COLO829 (cell line): ENCODE data around the gene OR6S1.
"Not testable (repeated sequence)": the region's sequence is repeated elsewhere in the genome, so short reads cannot be mapped to it uniquely, and the experiment has no call there.

Experiments
- DNase-seq: peaks from one replicate; pipeline ENCODE4 v3.0.0; 2012; ENCODE audit warnings: low spot score

Gene OR6S1

DNA sequence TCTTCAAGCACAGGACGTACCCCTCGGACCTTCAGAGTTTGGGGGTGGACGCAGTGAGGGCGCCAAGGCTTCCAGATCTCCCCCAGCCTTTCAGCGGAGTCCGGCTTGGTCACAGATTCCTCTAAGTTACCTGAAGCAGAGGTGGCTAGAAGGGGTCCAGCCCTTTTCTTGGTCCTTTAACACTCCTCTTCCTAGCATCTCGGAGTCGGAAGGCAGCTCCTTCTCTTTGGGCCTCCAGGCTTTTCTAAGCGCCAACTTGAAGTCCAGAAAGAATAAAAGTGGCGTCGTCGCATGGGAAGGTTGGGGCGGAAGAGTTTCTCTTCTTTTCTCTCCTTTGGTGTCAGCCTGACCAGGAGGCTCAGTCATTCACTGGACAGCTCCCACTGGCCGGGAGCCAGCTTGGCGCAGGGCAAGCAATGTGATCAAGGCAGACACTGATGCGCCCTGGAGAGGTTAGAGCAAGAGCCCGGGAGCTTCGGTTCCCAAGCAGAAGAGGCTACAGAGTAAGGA lies 9.6 kb downstream of the OR6S1 start:
- DNase-seq, result peak; percentile 82

DNA sequence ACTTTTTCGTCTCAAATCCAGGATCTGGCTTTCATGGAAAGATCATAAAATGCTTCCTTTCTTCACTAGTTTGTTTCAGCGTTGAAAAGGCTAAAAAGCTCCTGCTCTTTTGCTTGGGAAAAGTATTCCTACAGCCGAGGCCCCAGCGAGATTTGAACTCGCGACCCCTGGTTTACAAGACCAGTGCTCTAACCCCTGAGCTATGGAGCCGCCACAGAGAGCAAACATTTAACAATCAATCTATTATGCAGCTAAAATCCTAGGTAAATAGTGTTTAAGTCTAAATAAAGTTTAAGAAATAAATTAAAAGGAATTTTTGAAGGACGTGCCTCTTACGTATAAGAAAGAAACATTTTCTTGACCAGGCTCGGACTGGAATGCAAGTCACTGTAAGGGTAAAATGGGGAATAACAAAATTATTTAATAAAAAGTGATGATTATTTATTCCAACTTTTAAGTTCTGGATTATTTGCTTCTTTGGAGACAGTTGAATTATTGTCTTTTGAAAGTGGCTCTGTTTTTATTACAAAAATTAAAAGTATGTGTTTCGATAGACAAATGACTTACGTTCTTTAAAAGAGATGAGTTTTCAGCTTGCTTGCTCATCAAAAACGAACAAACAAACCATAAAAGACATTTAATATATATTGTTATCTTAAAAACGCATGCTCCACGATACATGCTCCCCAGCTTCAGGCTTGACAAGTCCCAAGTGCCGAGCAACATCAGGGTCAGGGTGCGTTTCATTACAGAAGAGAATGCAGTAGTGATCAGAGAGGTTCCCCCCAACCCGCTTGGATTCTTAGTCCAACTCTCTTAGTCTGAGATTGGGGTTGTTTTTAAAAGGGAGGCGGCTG lies 10.2 kb downstream of the OR6S1 start:
- DNase-seq, result no peak

DNA sequence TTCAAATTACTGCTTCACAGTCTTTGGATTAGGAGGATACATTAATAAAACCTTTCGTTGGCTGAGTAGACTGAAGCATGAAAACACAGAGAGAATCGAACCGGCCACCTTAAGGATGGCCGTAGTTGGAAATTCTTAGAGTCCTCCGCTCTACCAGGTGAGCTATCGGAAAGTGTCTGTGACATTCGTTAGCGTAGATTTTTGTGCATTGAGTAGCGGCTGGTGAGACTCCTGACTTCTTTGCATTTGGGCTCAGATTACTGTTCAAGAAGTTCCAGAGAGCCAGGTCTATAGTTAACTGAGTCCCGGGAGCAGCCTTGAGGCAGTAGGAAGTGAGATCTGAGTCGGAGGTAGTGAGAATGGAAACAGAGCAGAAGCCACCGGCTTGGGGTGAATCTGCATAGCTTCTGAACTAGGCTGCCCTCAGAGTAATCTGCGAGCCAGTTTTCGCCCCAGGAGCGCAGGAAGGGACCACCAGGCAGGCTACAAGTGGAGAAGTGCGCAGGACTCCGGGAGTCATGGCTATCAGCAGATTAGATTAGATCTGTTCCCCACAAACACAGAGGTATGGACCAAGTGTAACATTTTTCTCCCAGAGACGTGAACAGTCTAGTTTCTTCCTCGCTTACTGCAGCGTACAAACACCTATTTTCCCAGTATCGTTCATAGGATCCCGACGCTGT lies 11.0 kb downstream of the OR6S1 start:
- DNase-seq, result peak; percentile 81

DNA sequence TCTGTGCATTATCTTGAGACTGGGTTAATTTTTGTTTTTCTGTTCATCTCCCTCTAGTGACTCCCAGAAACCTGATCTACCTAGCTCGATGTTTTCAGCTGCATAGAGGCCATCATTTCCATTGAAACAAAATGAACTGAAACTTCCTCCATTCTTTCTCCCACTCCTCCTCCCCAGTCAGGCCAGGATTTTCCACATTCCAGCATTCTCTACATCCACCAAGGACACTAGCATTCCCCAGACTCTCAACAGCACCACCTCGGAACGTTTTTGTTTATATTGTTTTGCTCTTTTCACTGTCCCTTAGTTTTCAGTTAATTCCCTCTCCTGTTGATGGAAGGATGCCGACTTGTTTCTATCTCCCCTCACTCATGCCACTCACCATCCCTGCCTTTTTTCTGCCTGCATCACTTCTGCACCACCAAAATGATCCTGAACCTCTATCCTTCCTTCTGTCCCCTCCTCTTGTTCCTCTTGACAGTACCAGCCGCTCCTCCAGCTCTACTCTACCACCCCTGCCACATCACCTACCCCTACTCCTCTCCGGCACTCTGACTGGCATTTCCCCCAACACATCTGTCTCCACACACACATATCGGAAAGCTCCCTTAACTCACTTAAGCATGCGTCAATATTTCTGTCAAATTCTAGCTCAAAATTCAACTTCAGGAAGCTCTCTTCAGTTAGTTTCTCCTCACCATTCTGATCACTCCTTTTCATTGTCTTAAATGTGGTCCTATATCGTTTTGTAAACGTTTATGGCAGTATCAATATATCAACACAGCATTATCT lies 13.2 kb downstream of the OR6S1 start:
- no peak for DNase-seq

DNA sequence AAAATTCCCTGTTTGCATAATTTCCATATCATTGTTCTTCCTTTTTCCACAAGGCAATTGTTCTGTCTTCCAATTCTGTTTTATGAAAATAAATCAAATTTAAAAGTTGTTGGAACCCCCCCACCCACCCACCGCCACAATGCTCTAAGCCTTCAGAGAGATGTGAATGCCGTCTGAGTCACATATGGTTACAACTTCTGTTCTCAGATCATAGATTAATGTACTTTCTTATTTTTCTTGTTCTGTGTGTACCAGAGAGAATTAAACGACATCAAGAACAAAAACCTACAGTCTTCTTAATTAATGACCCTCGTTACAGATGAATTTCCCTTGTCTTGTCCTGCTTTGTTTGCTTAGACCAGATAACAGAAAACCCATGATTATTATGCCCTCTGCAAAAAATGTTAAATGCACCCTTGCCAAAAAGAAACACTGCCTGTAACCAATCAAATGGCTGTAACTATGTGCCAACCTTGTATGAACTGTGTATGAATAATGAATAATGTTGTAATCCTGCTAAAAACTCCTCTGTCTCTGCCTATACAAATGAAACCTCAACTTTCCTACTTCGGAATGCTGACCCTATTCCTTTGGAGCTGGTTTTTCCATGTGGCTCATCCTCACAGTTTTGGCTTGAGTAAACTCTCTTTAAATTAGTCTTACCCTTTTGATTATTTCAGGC lies 14.0 kb downstream of the OR6S1 start:
- DNase-seq, result no peak

DNA sequence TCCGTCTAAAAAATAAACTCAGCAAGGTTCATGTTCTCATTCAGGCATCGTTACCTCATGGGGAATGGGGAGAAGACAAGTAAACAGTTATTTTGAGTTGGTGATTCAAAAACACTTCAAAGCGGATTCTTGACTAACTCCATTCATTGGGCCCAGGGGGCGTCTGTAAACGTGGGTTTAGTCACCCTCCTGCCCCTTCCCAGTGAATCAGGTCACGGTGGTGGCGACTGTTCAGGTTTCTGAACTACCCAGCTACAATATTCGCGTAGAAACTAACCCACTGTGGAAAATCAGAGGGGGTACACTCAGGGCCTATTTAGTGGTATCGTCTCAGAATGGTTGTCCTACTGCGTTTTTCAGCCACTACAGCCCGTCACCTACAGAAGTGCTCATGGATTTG lies 15.2 kb downstream of the OR6S1 start:
- no peak for DNase-seq

DNA sequence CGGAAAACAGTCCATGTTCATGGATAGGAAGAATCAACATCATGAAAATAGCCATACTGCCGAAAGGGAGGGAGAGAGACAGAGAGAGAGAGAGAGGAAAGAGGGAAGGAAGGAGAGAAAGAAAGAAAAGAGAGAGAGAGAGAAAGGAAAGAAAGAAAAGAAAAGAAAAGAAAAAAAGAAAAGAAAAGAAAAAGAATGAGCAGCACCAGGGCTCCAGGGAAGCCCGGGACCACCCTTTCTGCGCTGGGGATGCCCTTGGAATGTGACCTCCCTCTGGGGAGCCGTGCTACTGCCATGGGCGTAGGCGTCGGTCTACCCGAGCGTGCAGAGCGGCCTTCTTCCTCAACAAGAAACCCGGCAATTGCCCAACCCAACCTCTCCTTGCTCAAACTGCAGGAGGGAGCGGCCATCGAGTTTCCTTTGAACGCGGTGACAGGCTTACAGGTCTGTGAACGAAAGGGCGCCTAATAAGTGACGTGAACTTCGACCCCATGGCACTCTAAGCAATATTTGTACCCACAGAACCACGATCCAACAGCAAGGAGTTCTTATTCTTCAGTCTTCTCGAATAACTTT lies 16.9 kb downstream of the OR6S1 start:
- no peak for DNase-seq

DNA sequence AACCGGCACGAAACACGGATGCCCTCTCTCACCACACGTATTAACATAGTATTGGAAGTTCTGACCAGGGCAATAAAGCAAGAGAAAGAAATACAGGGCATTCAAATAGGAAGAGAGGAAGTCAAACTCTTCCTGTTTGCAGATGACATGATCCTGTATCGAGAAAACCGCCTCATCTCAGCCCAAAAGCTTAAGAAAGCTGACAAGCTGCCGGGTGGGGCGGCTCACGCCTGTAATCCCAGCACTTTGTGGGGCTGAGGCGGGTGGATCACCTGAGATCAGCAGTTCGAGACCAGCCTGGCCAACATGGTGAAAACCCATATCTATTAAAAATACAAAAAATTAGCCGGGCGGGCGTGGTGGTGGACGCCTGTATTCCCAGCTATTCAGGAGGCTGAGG lies 17.7 kb downstream of the OR6S1 start:
- no peak for DNase-seq

DNA sequence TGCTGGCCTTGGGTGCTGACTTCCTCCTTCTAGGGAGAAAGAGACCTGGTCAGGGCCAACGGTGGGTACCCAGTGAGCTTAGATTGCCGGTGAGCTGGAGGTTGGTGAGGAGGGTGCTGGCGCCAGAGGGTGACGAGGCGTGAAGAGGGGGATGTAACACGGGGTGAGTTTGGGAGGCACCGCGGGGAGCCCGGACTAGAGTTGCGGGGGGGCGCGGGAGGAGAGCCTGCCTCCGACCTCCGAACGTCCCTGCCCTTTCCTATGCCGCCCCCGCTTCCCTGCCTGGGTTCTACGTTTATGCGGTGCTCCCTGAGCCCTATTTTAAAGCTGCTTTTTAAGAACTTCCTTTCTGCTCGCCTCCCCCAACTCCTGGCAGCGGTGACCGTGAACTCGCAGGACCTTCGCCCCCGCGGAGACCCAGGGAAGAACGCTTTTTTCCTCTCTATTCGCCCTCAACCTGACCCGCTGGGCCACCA lies 18.6 kb downstream of the OR6S1 start:
- DNase-seq, result no peak

DNA sequence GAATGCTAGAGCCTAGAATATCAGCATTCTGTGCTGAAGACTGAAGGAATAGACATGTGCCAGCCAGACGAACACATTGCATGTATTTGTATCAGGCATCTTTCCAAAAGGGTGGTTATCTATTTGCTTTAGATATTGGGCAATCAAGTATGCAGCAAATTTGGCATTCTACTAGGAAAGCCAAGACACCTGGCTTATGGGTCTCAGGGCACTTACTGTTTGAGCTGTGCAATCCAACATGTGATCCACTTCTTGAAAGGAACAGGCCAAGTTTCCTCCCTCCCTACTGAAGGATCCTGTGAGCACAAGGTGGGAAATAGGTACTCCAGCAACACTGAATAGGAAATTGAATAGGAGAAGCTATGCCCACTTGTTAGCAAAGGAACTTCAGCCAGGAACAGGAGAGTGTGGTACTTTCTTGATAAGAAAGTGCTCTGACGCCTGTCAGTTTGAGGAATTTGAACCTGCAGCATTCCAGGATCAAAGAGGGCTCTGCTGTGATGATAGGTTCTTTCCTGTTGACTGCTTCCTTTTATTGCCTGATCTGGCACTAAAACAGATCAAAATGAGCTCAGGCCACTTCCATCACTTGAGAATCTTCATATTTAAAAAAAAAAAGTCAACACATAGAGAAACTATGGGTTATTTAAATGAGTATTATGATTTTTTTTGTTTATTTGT lies 20.6 kb downstream of the OR6S1 start:
- no peak for DNase-seq

DNA sequence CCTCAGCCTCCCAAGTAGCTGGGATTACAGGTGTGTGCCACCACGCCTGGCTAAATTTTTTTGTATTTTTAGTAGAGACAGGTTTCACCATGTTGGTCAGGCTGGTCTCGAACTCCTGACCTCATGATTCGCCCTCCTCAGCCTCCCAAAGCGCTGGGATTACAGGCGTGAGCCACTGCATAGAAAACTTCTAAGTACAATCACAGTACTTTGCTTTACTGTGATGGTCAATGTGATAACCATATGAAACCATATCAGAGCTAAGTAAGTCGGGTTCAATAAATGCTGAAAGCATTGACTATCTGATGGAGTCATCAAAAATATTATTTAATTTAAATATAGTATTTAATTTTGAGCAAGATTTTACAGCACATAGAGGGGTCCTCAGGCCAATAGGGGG lies 21.8 kb downstream of the OR6S1 start:
- not testable (repeated sequence) for DNase-seq

DNA sequence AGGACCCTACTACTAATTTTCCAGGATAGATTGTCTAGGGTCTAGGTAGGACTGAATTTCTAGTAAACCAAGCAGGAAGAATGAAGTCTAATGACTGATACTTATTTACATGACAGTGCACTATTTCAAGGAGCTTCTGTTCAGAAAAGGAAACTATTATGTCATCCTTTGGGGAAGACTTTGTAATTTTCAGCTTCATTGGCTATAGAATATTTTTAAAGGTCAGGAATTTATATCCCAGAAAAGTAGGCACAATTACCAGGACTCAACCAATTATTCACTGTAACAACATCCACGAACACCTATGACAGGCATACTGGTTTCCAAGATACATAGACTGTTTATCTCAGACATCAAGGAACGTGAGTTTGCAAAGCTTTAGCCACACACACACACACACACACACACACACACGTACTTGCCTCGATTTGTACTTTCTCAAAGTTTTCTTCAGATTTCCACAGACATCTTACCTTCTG lies 23.2 kb downstream of the OR6S1 start:
- DNase-seq, result no peak

DNA sequence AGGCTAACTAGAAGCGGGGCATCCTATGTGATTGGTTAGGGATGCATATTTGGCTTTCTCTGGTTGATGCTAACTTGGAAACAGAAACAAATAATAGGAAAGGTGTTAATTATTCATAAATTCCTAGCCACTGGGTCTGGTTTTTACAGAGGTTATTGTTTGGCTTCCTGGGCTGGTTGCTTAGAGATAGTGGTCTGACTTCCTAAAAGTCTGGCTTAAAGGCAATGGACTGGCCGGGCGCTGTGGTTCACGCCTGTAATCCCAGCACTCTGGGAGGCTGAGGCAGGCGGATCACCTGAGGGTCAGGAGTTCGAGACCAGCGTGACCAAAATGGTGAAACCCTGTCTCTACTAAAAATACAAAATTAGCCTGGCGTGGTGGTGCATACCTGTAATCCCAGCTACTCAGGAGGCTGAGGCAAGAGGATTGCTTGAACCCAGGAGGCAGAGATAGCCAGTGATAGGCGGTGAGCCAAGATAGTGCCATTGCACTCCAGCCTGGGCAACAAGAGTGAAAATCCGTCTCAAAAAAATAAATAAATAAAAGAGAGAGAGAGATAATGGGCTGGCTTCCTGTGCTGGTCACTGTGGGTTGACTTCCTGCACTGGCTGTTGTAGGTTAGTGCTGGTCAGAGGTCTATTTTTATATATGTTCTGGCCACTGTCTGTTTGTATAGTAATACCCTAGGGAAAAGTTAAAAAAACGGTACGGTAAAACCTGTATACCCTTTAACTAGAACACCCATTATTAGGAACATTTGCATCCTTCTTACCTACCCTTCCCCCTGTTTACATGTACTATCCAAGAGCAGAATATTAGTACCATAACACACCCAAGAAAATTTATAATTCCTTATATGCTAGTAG lies 24.1 kb downstream of the OR6S1 start:
- no peak for DNase-seq

DNA sequence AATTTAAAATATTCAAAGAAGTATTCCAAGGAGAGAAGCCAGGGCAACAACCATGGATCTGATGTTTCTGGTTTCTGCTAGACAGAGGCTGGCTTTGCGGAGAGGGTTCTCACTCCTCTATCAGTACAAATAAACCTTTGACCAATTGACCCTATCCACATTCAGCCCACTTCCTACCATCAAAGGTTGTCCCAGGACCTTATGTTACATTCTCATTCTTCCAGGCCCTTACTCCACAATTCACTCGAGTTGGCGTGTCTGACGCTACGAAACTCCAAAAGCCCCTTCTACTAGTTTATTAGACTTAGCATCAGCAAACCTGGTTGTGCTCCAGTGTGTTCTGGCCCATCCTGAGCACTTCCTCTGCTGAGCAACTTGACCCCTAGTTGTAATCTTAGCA lies 25.5 kb downstream of the OR6S1 start:
- DNase-seq, result no peak

DNA sequence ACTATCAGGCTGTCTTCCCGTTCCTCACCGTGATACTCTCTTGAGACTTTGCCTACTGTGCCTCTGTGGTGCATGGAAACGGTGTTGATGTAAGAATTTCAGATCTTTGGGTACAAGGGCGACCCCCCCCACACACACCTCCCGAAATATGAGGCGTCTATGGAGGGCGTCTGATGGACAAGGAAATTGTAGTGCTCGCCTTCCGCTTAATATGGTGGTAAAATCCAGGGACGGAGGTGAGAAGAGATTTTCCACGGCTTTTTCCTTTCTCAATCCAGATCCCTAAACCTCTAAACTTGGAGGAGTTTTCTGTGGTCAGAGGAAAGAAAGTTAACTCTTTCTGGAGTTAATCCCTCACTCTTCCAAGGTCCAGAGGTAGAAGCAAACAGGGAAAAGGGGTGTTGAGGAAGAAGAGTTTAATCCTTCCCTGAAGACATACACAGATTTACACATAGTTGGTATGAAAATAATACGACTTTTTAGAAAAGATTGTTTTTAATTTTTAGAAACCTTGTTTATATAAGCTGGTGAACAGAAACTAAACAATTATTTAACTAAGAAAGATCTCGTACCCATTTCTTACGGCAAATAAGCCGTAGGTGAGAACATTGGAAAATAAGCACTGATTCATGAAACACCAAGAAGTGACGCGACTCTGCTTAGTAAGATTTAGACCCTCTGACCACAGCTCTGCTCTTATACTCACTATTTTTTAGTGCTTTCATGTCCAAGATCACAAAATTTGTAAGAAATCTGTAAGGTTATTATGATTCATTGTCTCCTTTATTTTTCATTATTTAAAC lies 27.3 kb downstream of the OR6S1 start:
- no peak for DNase-seq

DNA sequence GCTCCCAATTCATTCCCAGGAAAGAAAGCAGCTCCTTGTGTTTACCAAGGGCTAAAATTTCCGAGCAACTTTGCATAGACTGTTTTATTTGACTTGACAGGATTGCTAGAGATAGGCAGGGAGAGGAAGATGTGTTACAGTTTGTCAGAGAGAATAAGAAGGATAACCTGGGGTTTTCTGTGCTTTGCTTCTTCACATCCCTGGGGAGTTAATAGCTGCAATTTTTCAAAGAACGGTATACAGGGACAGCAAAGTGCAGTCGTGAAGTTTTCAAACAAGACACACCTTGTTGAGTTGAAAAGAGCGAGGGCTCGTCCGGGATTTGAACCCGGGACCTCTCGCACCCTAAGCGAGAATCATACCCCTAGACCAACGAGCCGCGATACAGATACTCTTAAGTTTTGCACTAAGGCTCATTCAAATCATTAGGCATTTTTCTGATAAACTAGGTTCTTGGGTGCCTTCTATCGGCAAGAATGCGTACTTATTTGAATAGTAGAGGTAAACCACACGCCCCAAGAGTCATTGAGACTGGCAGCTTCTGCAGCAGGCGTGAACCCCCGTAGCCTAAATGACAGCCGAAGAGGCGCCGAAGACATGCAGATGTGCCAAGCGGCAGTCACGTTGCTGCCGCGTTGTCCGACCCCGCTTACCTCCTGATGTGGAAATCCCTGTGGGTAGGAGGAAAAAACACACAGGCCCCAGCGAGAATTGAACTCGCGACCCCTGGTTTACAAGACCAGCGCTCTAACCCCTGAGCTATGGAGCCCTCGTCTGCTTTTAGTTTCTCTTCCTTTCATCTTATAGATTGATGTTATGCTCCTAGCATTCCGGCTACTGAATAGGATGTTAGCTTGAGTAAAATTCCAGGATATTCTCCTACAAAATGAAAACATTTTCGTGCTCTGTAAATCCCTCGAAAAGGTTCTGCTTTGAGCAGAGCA lies 28.1 kb downstream of the OR6S1 start:
- peak; percentile 96 for DNase-seq

DNA sequence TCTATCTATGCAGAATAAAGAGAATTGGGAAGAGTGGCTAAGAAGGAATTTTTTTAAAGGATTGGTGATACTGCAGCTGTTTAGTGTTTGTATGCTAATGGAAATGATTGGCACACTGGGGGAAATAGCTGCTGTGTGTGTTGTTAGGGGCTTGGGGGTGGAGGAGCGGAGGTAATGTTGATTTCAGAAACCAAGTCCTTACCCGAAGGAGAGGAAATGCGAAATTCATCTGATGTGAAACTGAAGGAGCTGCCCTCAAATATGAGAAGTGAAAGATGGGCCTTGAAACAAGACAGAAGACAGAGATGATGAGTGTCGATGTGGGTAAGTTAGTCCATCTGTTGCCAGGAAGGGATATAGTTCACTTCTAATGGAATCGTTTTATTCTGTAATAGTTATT lies 29.1 kb downstream of the OR6S1 start:
- DNase-seq, result no peak

DNA sequence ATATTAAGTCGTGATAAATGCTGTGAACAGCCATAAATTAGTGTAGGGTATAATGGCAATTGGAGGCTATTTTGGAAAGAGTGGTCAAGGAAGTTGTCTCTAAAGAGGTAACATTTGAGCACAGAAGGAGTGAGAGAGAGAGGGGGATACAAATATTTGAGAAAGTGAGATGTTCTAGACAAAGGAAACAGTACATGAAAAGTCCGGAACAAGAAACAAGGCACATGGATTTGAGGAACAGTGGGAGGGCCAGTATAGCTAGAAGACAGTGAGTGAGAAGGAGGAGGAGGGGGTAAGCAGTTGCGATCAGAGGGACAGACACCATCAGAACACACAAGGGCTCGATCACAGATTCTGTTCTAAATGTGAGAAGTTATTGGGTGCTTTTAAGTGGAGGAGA lies 30.2 kb downstream of the OR6S1 start:
- DNase-seq, result no peak
